Astrocyte (in vitro differentiated cells and primary cell): Measurements from ENCODE around the gene CCDC15. TPM values are rescaled to one million over a fixed set of nuclear protein-coding genes. Genes with fewer than 3 reads are reported as not detected.

Experiments used
- DNase-seq: peaks from one replicate; pipeline ENCODE4 v3.0.0-alpha.2; 2010; ENCODE audit warnings: low read depth
- FAIRE-seq: peaks from 2 replicates; lab custom pipeline; 2011; peaks lifted over from hg19 to GRCh38; lab: Jason Lieb, UNC
- H2AFZ ChIP-seq: 2 replicates; pipeline ENCODE4 v1.6.0; 2012; ENCODE audit warnings: low read depth, low read length, inconsistent platforms
- H3K27ac ChIP-seq: 2 replicates; pipeline ENCODE4 v1.5.1; 2011; ENCODE audit warnings: low read depth, low read length, inconsistent platforms
- H3K27me3 ChIP-seq: 2 replicates; pipeline ENCODE4 v1.6.0; 2011; ENCODE audit warnings: low read length, inconsistent platforms; ENCODE audit not compliant: insufficient read depth
- H3K36me3 ChIP-seq: 2 replicates; pipeline ENCODE4 v1.5.1; 2011; ENCODE audit warnings: low read length, inconsistent platforms; ENCODE audit not compliant: insufficient read depth
- H3K4me1 ChIP-seq: 2 replicates; pipeline ENCODE4 v1.5.1; 2011; ENCODE audit warnings: low read length, inconsistent platforms; ENCODE audit not compliant: insufficient read depth
- H3K4me2 ChIP-seq: 2 replicates; pipeline ENCODE4 v1.6.0; 2012; ENCODE audit warnings: low read length, inconsistent platforms
- H3K4me3 ChIP-seq: 2 replicates; pipeline ENCODE4 v1.5.1; 2011; ENCODE audit warnings: low read depth, mild to moderate bottlenecking, low read length, inconsistent platforms; ENCODE audit not compliant: insufficient read depth
- H3K79me2 ChIP-seq: 2 replicates; pipeline ENCODE4 v1.6.0; 2012; ENCODE audit warnings: mild to moderate bottlenecking, low read length, inconsistent platforms; ENCODE audit not compliant: insufficient read depth
- H3K9ac ChIP-seq: 2 replicates; pipeline ENCODE4 v1.6.0; 2012; ENCODE audit warnings: mild to moderate bottlenecking, low read length, inconsistent platforms
- H3K9me3 ChIP-seq: 2 replicates; pipeline ENCODE4 v1.5.1; 2012; ENCODE audit warnings: low read depth, mild to moderate bottlenecking, low read length, inconsistent platforms; ENCODE audit not compliant: insufficient read depth
- H4K20me1 ChIP-seq: 2 replicates; pipeline ENCODE4 v1.6.0; 2012; ENCODE audit warnings: low read length, inconsistent platforms; ENCODE audit not compliant: insufficient read depth
- H3K27ac Mint-ChIP-seq: one replicate; pipeline ENCODE4 v1.8.0; 2021; ENCODE audit warnings: mild to moderate bottlenecking, mixed read lengths; ENCODE audit not compliant: unreplicated experiment
- H3K27me3 Mint-ChIP-seq: one replicate; pipeline ENCODE4 v1.8.0; 2021; ENCODE audit warnings: low read depth, mixed read lengths; ENCODE audit not compliant: unreplicated experiment
- H3K36me3 Mint-ChIP-seq: one replicate; pipeline ENCODE4 v1.8.0; 2021; ENCODE audit warnings: low read depth, mixed read lengths; ENCODE audit not compliant: unreplicated experiment
- H3K4me1 Mint-ChIP-seq: one replicate; pipeline ENCODE4 v1.8.0; 2021; ENCODE audit warnings: low read depth, mixed read lengths; ENCODE audit not compliant: unreplicated experiment
- H3K4me3 Mint-ChIP-seq: one replicate; pipeline ENCODE4 v1.8.0; 2021; ENCODE audit warnings: mild to moderate bottlenecking, moderate library complexity, mixed read lengths; ENCODE audit not compliant: unreplicated experiment
- H3K9me3 Mint-ChIP-seq: one replicate; pipeline ENCODE4 v1.8.0; 2021; ENCODE audit warnings: mild to moderate bottlenecking, mixed read lengths; ENCODE audit not compliant: unreplicated experiment
- CTCF ChIP-seq: IDR thresholded peaks from 2 replicates; pipeline ENCODE4 v1.5.1; 2011; ENCODE audit warnings: low read depth, mild to moderate bottlenecking, inconsistent platforms, low read length, moderate library complexity; ENCODE audit not compliant: insufficient read depth
- EZH2 ChIP-seq: IDR thresholded peaks from 2 replicates; pipeline ENCODE4 v1.6.1; 2012; ENCODE audit warnings: mild to moderate bottlenecking, low read length, inconsistent platforms; ENCODE audit not compliant: insufficient read depth
- total RNA-seq: library from RNA; stranded (reverse); gene quantifications from 2 replicates; pipeline ENCODE4 v1.2.1, GENCODE V29; 2021

CCDC15 gene
- total RNA-seq, 1 donor from 2014 or later, result 0.75 TPM

- Histone ChIP-seq H3K9ac (no peak overlapping the region), H3K4me3 (no peak overlapping the region), H3K79me2 (no peaks in the 10 kb centered on the region), H3K4me1 (peaks cover 14% of the 10 kb centered on the region), H3K9me3 (no peaks in the 10 kb centered on the region), H2AFZ (no peak overlapping the region), H3K27me3 (no peaks in the 10 kb centered on the region), H3K27ac (no peak overlapping the region), H3K4me2 (no peak overlapping the region), H3K36me3 (no peaks in the 10 kb centered on the region), H4K20me1 (no peaks in the 10 kb centered on the region)
- Mint-ChIP-seq H3K27me3 (peaks cover 7% of the 10 kb centered on the region), H3K4me3 (no peak overlapping the region), H3K4me1 (peaks cover 11% of the 10 kb centered on the region), H3K27ac (no peak overlapping the region), H3K9me3 (peaks cover 1% of the 10 kb centered on the region), H3K36me3 (no peaks in the 10 kb centered on the region)
- no peak for TF ChIP-seq CTCF
- TF ChIP-seq EZH2, result no peak
- no peak for FAIRE-seq
- DNase-seq, result no peak
These were observed 131.5 kb downstream of the CCDC15 start for GRCh38 chr11:125085301-125086081.

- Histone ChIP-seq H3K27me3 (no peaks in the 10 kb centered on the region), H3K4me2 (no peak overlapping the region), H3K4me1 (peaks cover 25% of the 10 kb centered on the region), H3K79me2 (no peaks in the 10 kb centered on the region), H3K27ac (no peak overlapping the region), H3K4me3 (no peak overlapping the region), H3K9me3 (no peaks in the 10 kb centered on the region), H3K9ac (no peak overlapping the region), H2AFZ (no peak overlapping the region), H3K36me3 (no peaks in the 10 kb centered on the region), H4K20me1 (no peaks in the 10 kb centered on the region)
- DNase-seq, result no peak
- peaks cover 19% of the 10 kb centered on the region for H3K4me1 Mint-ChIP-seq
- TF ChIP-seq EZH2 (no peak), CTCF (no peak)
- H3K9me3 Mint-ChIP-seq, result no peaks in the 10 kb centered on the region
- no peaks in the 10 kb centered on the region for H3K36me3 Mint-ChIP-seq
- peaks cover 7% of the 10 kb centered on the region for H3K27me3 Mint-ChIP-seq
- no peak for FAIRE-seq
- H3K4me3 Mint-ChIP-seq, result no peak overlapping the region
- H3K27ac Mint-ChIP-seq, result no peak overlapping the region
These were observed 132.8 kb downstream of the CCDC15 start for GRCh38 chr11:125086633-125087296.
